Erythroblast (primary cell): Measurements from ENCODE around the gene THRA.

Experiments used
- GATA1 ChIP-seq: IDR thresholded peaks from 2 replicates; pipeline ENCODE4 v1.6.1; 2011; ENCODE audit warnings: low read depth, mild to moderate bottlenecking, control low read depth, low read length, moderate library complexity
- POLR2A ChIP-seq: IDR thresholded peaks from 2 replicates; pipeline ENCODE4 v1.6.1; 2011; ENCODE audit warnings: mild to moderate bottlenecking, low read length

- TF ChIP-seq POLR2A (no peak), GATA1 (no peak)
These were observed 30.9 kb downstream of the THRA start for GRCh38 chr17:40093580-40094201.
